ENCODE measurements around the gene SLC39A3.

GRCh38 chr19:2759362-2759761, 19.5 kb upstream of the SLC39A3 start:
- TF ChIP-seq CTCF (conservative IDR thresholded peaks at IDR 0.05 in 1 of 2, IDR thresholded peaks at IDR 0.05 in 1 of 2; ENCODE audit: low read depth in 1 of 2, low read length in 2 of 2): no peak
- no peak for TF ChIP-seq EZH2 (IDR thresholded peaks at IDR 0.05; ENCODE audit: low read length, missing control alignments)
